ENCODE measurements around the gene TMEM150B.

Gene TMEM150B

GRCh38 chr19:55353803-55354697 is 28.9 kb upstream of the TMEM150B start:
- peak; percentile 28 to 62 for DNase-seq (ENCODE audit: low read depth in 2 of 2)
- TF ChIP-seq CTCF (IDR thresholded peaks at IDR 0.05; ENCODE audit: low read depth, low read length) = no peak
- peak overlapping the region; percentile 44 to 46 for H3K4me3 ChIP-seq (replicated peaks in 1 of 2; ENCODE audit: low read depth in 2 of 2, low read length in 2 of 2)

- no peak for DNase-seq (ENCODE audit: low read depth in 2 of 2)
- TF ChIP-seq CTCF (IDR thresholded peaks at IDR 0.05; ENCODE audit: low read depth, low read length) = no peak
- H3K4me3 ChIP-seq (replicated peaks in 1 of 2; ENCODE audit: low read depth in 2 of 2, low read length in 2 of 2) = peak overlapping the region; percentile 44 to 46
Measured at GRCh38 chr19:55353356-55353802, 28.2 kb upstream of the TMEM150B start.

GRCh38 chr19:55352549-55353145 is 27.5 kb upstream of the TMEM150B start:
- no peak for TF ChIP-seq CTCF (IDR thresholded peaks at IDR 0.05; ENCODE audit: low read depth, low read length)
- no peak for DNase-seq (ENCODE audit: low read depth in 2 of 2)
- H3K4me3 ChIP-seq (replicated peaks in 1 of 2; ENCODE audit: low read depth in 2 of 2, low read length in 2 of 2) = no peak overlapping the region

GRCh38 chr19:55352040-55352439 is 26.9 kb upstream of the TMEM150B start:
- no peak for DNase-seq (ENCODE audit: low read depth in 2 of 2)
- no peak overlapping the region for H3K4me3 ChIP-seq (replicated peaks in 1 of 2; ENCODE audit: low read depth in 2 of 2, low read length in 2 of 2)
- no peak for TF ChIP-seq CTCF (IDR thresholded peaks at IDR 0.05; ENCODE audit: low read depth, low read length)

GRCh38 chr19:55350620-55351315 is 25.6 kb upstream of the TMEM150B start:
- no peak for TF ChIP-seq CTCF (IDR thresholded peaks at IDR 0.05; ENCODE audit: low read depth, low read length)
- no peak overlapping the region for H3K4me3 ChIP-seq (replicated peaks in 1 of 2; ENCODE audit: low read depth in 2 of 2, low read length in 2 of 2)
- DNase-seq (ENCODE audit: low read depth in 2 of 2) = no peak

GRCh38 chr19:55348317-55349034 is 23.3 kb upstream of the TMEM150B start:
- DNase-seq (ENCODE audit: low read depth in 2 of 2) = no peak
- H3K4me3 ChIP-seq (replicated peaks in 1 of 2; ENCODE audit: low read depth in 2 of 2, low read length in 2 of 2) = no peak overlapping the region
- no peak for TF ChIP-seq CTCF (IDR thresholded peaks at IDR 0.05; ENCODE audit: low read depth, low read length)
